Left lung (tissue), 10 donors: ENCODE measurements around the gene RNF112. TPM values are rescaled to one million over a fixed set of nuclear protein-coding genes. Genes with fewer than 3 reads are reported as not detected.
"Not testable (repeated sequence)": the region's sequence is repeated elsewhere in the genome, so short reads cannot be mapped to it uniquely, and the experiment has no call there.

Source experiments
- ATAC-seq: fragments of 200-7000 bp; cut with Tn5 transposase; one replicate; pipeline ENCODE4 v1.9.1; 2020; ENCODE audit warnings: moderate library complexity
- DNase-seq, 4 donors: peaks; one replicate each; pipeline ENCODE4 v3.0.0-alpha.2; 2013 to 2020
- H3K27ac ChIP-seq, 2 donors: fragments of 200-600 bp; sonication (generic) in 1 of 2; one replicate each; pipeline versions ENCODE4 v1.5.0 to v1.8.0; 2020 to 2021
- H3K27me3 ChIP-seq, 2 donors: fragments of 200-600 bp; sonication (generic) in 1 of 2; one replicate each; pipeline versions ENCODE4 v1.5.0 to v1.8.0; 2020 to 2021
- H3K36me3 ChIP-seq, 2 donors: fragments of 200-600 bp; sonication (generic) in 1 of 2; one replicate each; pipeline versions ENCODE4 v1.5.0 to v1.8.0; 2020 to 2021
- H3K4me1 ChIP-seq, 2 donors: fragments of 200-600 bp; one replicate each; pipeline ENCODE4 v1.8.0; 2021
- H3K4me3 ChIP-seq, 2 donors: fragments of 200-600 bp; sonication (generic) in 1 of 2; one replicate each; pipeline versions ENCODE4 v1.5.0 to v1.8.0; 2020 to 2021; ENCODE audit warnings: mild to moderate bottlenecking in 1 of 2
- H3K9me3 ChIP-seq, 2 donors: fragments of 200-600 bp; sonication (generic) in 1 of 2; one replicate each; pipeline versions ENCODE4 v1.5.0 to v1.8.0; 2020 to 2021
- CTCF ChIP-seq, 2 donors: fragments of 200-600 bp; sonication (generic) in 1 of 2; IDR thresholded peaks; one replicate each; pipeline versions ENCODE4 v1.5.0 to v1.8.0; 2021; ENCODE audit warnings: antibody characterized with exemption in 2 of 2
- intact Hi-C, 2 donors: fragments of 100-400 bp; cut with DNase I; formaldehyde crosslinking; loops; one replicate each; pipeline versions ENCODE4 v1.11.2 to v1.14.2; 2022
- polyA plus RNA-seq, 6 donors: library from polyadenylated mRNA; unstranded; fragments of 120-200 nt; gene quantifications; one replicate each; pipeline ENCODE4 v1.2.1, GENCODE V29; 2013; ENCODE audit not compliant: insufficient read length in 6 of 6
- total RNA-seq, 2 donors: library from RNA; stranded (reverse); fragmentation: NEBNext Ultra II Directional; extraction: Animal tissue kit (Norgen Biotek cat#: 25700); gene quantifications; one replicate each; pipeline ENCODE4 v1.2.1, GENCODE V29; 2021
- donor health status: DM: no; HTN: yes; CAD: no.
- donor health status: DM: no; HTN: no; CAD: no.

The RNF112 gene
- total and polyA plus RNA-seq, 8 donors, result 2.1 to 5.0 (median 3.6) TPM

GRCh38 chr17:19440421-19440820 is 29.4 kb downstream of the RNF112 start:
- Histone ChIP-seq H3K4me3 (no peak overlapping the region), H3K36me3 (no peaks in the 10 kb centered on the region), H3K9me3 (peaks cover 0 to 12% of the 10 kb centered on the region in 2 donors), H3K4me1 (no peaks in the 10 kb centered on the region), H3K27ac (no peak overlapping the region), H3K27me3 (no peaks in the 10 kb centered on the region)
- no peak for ATAC-seq
- intact Hi-C loops, result loop anchor here in 1 of 2 donors (10.0 kb wide), 1 partner anchor 66 kb away; the partner anchor contains the start of gene MAPK7
- TF ChIP-seq CTCF (IDR thresholded peaks at IDR 0.05), result no peak
- no peak for DNase-seq

GRCh38 chr17:19441288-19441687 is 30.3 kb downstream of the RNF112 start:
- not testable (repeated sequence) for H3K4me1 ChIP-seq, ATAC-seq, H3K27ac ChIP-seq, H3K27me3 ChIP-seq, H3K4me3 ChIP-seq, H3K36me3 ChIP-seq
- DNase-seq, result peak in 1 of 4 donors; percentile 47
- intact Hi-C loops, result loop anchor here in 1 of 2 donors (10.0 kb wide), 1 partner anchor 66 kb away; the partner anchor contains the start of gene MAPK7
- peaks cover 0 to 12% of the 10 kb centered on the region in 2 donors for H3K9me3 ChIP-seq

- intact Hi-C loops, result loop anchor here in 1 of 2 donors (10.0 kb wide), 1 partner anchor 68 kb away; the partner anchor contains the start of gene MAPK7
- Histone ChIP-seq H3K36me3 (no peaks in the 10 kb centered on the region), H3K9me3 (peaks cover 0 to 12% of the 10 kb centered on the region in 2 donors), H3K4me3 (no peak overlapping the region), H3K27me3 (no peaks in the 10 kb centered on the region), H3K27ac (no peak overlapping the region), H3K4me1 (peaks cover 0 to 12% of the 10 kb centered on the region in 2 donors)
- ATAC-seq, result no peak
- no peak for TF ChIP-seq CTCF (IDR thresholded peaks at IDR 0.05)
- DNase-seq, result no peak
Measured at GRCh38 chr17:19442731-19443130, 31.7 kb downstream of the RNF112 start.

GRCh38 chr17:19443148-19443547 is 32.1 kb downstream of the RNF112 start:
- H3K4me3 ChIP-seq, result no peak overlapping the region
- no peak for TF ChIP-seq CTCF (IDR thresholded peaks at IDR 0.05)
- peaks cover 0 to 12% of the 10 kb centered on the region in 2 donors for H3K9me3 ChIP-seq
- no peaks in the 10 kb centered on the region for H3K36me3 ChIP-seq
- H3K27me3 ChIP-seq, result no peaks in the 10 kb centered on the region
- peaks cover 0 to 16% of the 10 kb centered on the region in 2 donors for H3K4me1 ChIP-seq
- ATAC-seq (no peak), DNase-seq (no peak)
- no peak overlapping the region for H3K27ac ChIP-seq
- intact Hi-C loops, result loop anchor here in 1 of 2 donors (10.0 kb wide), 1 partner anchor 68 kb away; the partner anchor contains the start of gene MAPK7

GRCh38 chr17:19445105-19445504 is 34.1 kb downstream of the RNF112 start:
- H3K4me1 ChIP-seq, result peaks cover 6 to 27% of the 10 kb centered on the region in 2 donors
- no peaks in the 10 kb centered on the region for H3K27me3 ChIP-seq
- H3K4me3 ChIP-seq, result no peak overlapping the region
- intact Hi-C loops, result loop anchor here (5.0 to 10.0 kb wide), 2 partner anchors 70 to 78 kb away; partner anchors contain the start of gene MAPK7 (in 1 of the 2)
- no peak overlapping the region for H3K27ac ChIP-seq
- H3K9me3 ChIP-seq, result peaks cover 0 to 12% of the 10 kb centered on the region in 2 donors
- TF ChIP-seq CTCF (IDR thresholded peaks at IDR 0.05), result no peak
- DNase-seq, result no peak
- ATAC-seq, result no peak
- no peaks in the 10 kb centered on the region for H3K36me3 ChIP-seq

GRCh38 chr17:19446577-19446976 is 35.5 kb downstream of the RNF112 start:
- not testable (repeated sequence) for ATAC-seq, H3K27ac ChIP-seq
- DNase-seq, result peak in 1 of 4 donors; percentile 77

More at GRCh38 chr17:19446577-19446976, 35.5 kb downstream of the RNF112 start:
- H3K4me3 ChIP-seq, H3K27me3 ChIP-seq, H3K36me3 ChIP-seq: not testable (repeated sequence)
- H3K4me1 ChIP-seq, result peaks cover 6 to 27% of the 10 kb centered on the region in 2 donors
- intact Hi-C loops, result loop anchor here (5.0 to 10.0 kb wide), 2 partner anchors 72 to 79 kb away; partner anchors contain the start of gene MAPK7 (in 1 of the 2)
- H3K9me3 ChIP-seq, result peaks cover 0 to 12% of the 10 kb centered on the region in 2 donors
